ENCODE measurements around the gene KMT2D. TPM values are rescaled to one million over a fixed set of nuclear protein-coding genes. Genes with fewer than 3 reads are reported as not detected.
"Not testable (repeated sequence)": the region's sequence is repeated elsewhere in the genome, so short reads cannot be mapped to it uniquely, and the experiment has no call there.

The KMT2D gene
- total RNA-seq, 2 experiments from 2014 or later = 41.8 to 129 TPM

DNA sequence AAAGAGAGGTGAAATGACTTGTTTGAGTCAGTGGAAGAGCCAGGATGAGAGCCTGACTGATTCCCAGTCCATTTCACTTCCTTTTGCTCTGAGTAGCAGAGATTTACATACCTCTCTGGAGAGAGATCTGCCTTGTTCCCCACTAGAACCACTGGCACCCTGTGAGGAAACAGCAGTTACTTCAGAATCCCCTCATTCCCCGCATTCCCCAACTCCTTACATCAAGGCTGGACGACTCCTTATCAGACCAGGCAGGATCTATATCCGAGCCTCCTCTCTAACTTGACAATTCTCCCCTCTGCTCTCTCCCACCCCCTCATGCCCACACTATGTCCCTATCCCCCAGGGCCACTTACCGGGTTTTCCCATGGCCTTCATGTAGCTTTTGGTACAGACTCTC, 5.5 kb upstream of the KMT2D start:
- ChIA-PET CTCF (ENCODE audit: unreplicated experiment) (no interaction called here), POLR2A (interaction anchor here (0.6 to 1.3 kb wide), 2 partner anchors 13 to 20 kb away, joined by 3 read pairs; no protein-coding TSS in a partner anchor)
- Histone ChIP-seq H3K79me2 (ENCODE audit: insufficient read depth, low read depth, low read length) (no peaks in the 10 kb centered on the region), H3K9me3 (ENCODE audit: low read length) (no peaks in the 10 kb centered on the region), H3K9me2 (ENCODE audit: insufficient read depth, low read length) (no peaks in the 10 kb centered on the region), H3K36me3 (ENCODE audit: insufficient read depth, low read length) (no peaks in the 10 kb centered on the region), H3K4me2 (ENCODE audit: low read length) (no peak overlapping the region), H2AFZ (ENCODE audit: low read length) (no peak overlapping the region), H3K27ac (ENCODE audit: low read depth, low read length, poor library complexity, severe bottlenecking) (no peak overlapping the region), H4K20me1 (ENCODE audit: insufficient read depth, low read length) (no peaks in the 10 kb centered on the region), H3K4me3 (ENCODE audit: low read depth, low read length, poor library complexity, severe bottlenecking) (no peak overlapping the region), H3K4me1 (ENCODE audit: insufficient read depth, low read length, poor library complexity, severe bottlenecking) (peaks cover 25% of the 10 kb centered on the region)
- no peak for DNase-seq (ENCODE audit: low spot score)
- TF ChIP-seq, protein P1, sequence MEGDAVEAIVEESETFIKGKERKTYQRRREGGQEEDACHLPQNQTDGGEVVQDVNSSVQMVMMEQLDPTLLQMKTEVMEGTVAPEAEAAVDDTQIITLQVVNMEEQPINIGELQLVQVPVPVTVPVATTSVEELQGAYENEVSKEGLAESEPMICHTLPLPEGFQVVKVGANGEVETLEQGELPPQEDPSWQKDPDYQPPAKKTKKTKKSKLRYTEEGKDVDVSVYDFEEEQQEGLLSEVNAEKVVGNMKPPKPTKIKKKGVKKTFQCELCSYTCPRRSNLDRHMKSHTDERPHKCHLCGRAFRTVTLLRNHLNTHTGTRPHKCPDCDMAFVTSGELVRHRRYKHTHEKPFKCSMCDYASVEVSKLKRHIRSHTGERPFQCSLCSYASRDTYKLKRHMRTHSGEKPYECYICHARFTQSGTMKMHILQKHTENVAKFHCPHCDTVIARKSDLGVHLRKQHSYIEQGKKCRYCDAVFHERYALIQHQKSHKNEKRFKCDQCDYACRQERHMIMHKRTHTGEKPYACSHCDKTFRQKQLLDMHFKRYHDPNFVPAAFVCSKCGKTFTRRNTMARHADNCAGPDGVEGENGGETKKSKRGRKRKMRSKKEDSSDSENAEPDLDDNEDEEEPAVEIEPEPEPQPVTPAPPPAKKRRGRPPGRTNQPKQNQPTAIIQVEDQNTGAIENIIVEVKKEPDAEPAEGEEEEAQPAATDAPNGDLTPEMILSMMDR (conservative IDR thresholded peaks at IDR 0.05; ENCODE audit: low read length) = no peak
- TF ChIP-seq EZH2phosphoT487 (IDR thresholded peaks at IDR 0.05; ENCODE audit: borderline replicate concordance, low read depth, low read length) = no peak
- no TSS peak for BruUV-seq (replicated peaks)
- intact Hi-C loops (cut with micrococcal nuclease; ENCODE audit: unreplicated experiment) = no loop called here

DNA sequence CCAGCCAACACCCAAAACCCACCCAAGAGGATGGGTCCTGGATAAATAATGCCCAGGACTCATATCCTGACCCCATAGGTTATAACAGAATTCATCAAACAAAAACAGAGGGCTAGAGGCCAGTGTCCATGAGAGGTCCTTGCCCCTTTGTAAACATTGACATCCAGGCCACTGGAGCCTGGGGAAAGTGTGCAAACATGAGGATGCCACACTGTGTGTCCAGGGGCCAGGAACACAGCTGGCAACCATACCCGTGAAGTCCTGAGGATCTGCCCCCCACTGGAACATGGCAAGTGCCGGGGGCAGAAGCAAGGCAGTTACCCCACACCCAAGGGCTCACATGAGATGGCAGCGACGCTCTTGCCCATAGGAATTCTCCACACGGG, 4.2 kb upstream of the KMT2D start:
- POLR2A ChIA-PET = interaction anchor here (0.6 to 1.3 kb wide), 2 partner anchors 14 to 19 kb away, joined by 3 read pairs; no protein-coding TSS in a partner anchor
- intact Hi-C loops (cut with micrococcal nuclease; ENCODE audit: unreplicated experiment) = loop anchor here (1.0 kb wide), 3 partner anchors 28 to 171 kb away; no protein-coding TSS in a partner anchor
- H2AFZ ChIP-seq (ENCODE audit: low read length) = no peak overlapping the region
- H3K9me2 ChIP-seq (ENCODE audit: insufficient read depth, low read length) = no peaks in the 10 kb centered on the region
- no peak overlapping the region for H3K4me3 ChIP-seq (ENCODE audit: low read depth, low read length, poor library complexity, severe bottlenecking)
- CTCF ChIA-PET (ENCODE audit: unreplicated experiment) = interaction anchor here (0.7 to 1.5 kb wide), 3 partner anchors 9 to 29 kb away, joined by 3 to 6 read pairs (median 3); no protein-coding TSS in a partner anchor
- no peak overlapping the region for H3K27ac ChIP-seq (ENCODE audit: low read depth, low read length, poor library complexity, severe bottlenecking)
- peaks cover 4% of the 10 kb centered on the region; the same call in 1 of the 2 replicates for H3K79me2 ChIP-seq (ENCODE audit: insufficient read depth, low read depth, low read length)
- no peak overlapping the region for H3K4me2 ChIP-seq (ENCODE audit: low read length)
- BruUV-seq (replicated peaks) = no TSS peak
- peaks cover 20% of the 10 kb centered on the region for H3K4me1 ChIP-seq (ENCODE audit: insufficient read depth, low read length, poor library complexity, severe bottlenecking)
- no peaks in the 10 kb centered on the region for H4K20me1 ChIP-seq (ENCODE audit: insufficient read depth, low read length)
- TF ChIP-seq EZH2phosphoT487 (IDR thresholded peaks at IDR 0.05; ENCODE audit: borderline replicate concordance, low read depth, low read length) = no peak
- TF ChIP-seq, protein P1 (conservative IDR thresholded peaks at IDR 0.05; ENCODE audit: low read length) = no peak
- no peaks in the 10 kb centered on the region for H3K9me3 ChIP-seq (ENCODE audit: low read length)
- no peaks in the 10 kb centered on the region for H3K36me3 ChIP-seq (ENCODE audit: insufficient read depth, low read length)
- DNase-seq (ENCODE audit: low spot score) = no peak

DNA sequence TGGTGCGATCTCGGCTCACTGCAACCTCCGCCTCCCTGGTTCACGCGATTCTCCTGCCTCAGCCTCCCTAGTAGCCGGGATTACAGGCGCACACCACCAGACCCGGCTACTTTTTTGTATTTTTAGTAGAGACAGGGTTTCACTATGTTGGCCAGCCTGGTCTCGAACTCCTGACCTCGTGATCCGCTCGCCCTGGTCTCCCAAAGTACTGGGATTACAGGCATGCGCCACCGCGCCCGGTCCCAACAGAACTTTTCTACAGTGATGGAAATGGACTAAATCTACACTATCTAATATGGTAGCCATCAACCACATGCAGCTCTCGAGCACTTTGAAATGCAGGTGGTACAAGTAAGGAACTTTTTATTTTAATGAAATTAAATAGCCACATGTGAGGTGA, 1.3 kb upstream of the KMT2D start:
- CTCF ChIA-PET (ENCODE audit: unreplicated experiment); H3K27ac ChIP-seq (ENCODE audit: low read depth, low read length, poor library complexity, severe bottlenecking); POLR2A ChIA-PET; H3K9me2 ChIP-seq (ENCODE audit: insufficient read depth, low read length); BruUV-seq (replicated peaks); intact Hi-C loops (cut with micrococcal nuclease; ENCODE audit: unreplicated experiment); H2AFZ ChIP-seq (ENCODE audit: low read length); H3K9me3 ChIP-seq (ENCODE audit: low read length); DNase-seq (ENCODE audit: low spot score): not testable (repeated sequence)
- Histone ChIP-seq H3K4me3 (ENCODE audit: low read depth, low read length, poor library complexity, severe bottlenecking) (peak overlapping the region; percentile 87), H3K4me1 (ENCODE audit: insufficient read depth, low read length, poor library complexity, severe bottlenecking) (peaks cover 24% of the 10 kb centered on the region), H3K4me2 (ENCODE audit: low read length) (peak overlapping the region; percentile 95), H3K79me2 (ENCODE audit: insufficient read depth, low read depth, low read length) (peaks cover 32% of the 10 kb centered on the region), H3K36me3 (ENCODE audit: insufficient read depth, low read length) (peaks cover 10% of the 10 kb centered on the region; the same call in 1 of the 2 replicates), H4K20me1 (ENCODE audit: insufficient read depth, low read length) (peaks cover 26% of the 10 kb centered on the region)
